GM18870 (cell line): ENCODE results near the gene RNF31.

ENCODE experiments used
- ATAC-seq: cut with Tn5 transposase; IDR thresholded peaks from one replicate; pipeline ENCODE4 v1.9.1; 2021; ENCODE audit warnings: moderate library complexity; ENCODE audit not compliant: unreplicated experiment

The RNF31 gene

DNA sequence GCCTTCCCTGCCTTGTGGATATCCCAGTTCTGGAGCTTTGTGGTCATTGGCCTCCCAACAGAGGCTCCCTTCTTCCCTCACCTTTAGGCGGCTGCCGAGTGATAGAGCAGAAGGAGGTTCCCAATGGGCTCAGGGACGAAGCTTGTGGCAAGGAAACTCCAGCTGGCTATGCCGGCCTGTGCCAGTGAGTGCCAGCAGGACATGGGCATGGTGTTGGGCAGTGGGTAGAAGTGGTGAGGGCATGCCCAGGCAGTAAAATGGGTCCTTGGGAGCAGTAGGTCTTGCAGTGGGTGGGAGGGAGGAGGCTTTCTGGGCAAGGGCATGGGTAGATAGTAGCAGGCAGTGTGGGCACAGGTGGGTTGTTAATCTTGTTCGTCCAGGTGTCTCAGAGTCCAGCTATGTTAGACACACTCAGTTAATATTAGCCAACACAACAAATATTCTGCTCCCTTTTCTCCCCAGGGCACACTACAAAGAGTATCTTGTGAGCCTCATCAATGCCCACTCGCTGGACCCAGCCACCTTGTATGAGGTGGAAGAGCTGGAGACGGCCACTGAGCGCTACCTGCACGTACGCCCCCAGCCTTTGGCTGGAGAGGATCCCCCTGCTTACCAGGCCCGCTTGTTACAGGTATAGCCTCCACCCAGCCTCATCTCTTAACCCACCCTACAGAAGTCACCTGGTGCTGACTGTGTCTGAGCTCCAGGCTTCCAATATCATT is 12.6 kb downstream of the RNF31 start:
- ATAC-seq = no peak

DNA sequence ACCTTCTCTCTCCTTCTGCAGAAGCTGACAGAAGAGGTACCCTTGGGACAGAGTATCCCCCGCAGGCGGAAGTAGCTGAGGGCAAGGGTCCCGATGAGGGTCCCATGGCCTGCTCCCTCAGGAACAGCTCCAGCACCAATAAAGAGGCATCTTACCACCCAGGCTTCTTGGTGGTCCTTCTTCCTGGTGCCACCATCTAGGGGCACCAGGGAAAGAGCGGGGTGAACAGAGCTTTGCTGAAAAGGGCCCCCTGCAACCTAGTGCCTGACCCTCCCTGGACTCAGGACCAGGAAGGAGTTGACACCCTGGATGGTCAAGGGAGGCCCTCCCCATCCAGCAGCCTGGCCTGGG is 13.2 kb downstream of the RNF31 start:
- no peak for ATAC-seq

DNA sequence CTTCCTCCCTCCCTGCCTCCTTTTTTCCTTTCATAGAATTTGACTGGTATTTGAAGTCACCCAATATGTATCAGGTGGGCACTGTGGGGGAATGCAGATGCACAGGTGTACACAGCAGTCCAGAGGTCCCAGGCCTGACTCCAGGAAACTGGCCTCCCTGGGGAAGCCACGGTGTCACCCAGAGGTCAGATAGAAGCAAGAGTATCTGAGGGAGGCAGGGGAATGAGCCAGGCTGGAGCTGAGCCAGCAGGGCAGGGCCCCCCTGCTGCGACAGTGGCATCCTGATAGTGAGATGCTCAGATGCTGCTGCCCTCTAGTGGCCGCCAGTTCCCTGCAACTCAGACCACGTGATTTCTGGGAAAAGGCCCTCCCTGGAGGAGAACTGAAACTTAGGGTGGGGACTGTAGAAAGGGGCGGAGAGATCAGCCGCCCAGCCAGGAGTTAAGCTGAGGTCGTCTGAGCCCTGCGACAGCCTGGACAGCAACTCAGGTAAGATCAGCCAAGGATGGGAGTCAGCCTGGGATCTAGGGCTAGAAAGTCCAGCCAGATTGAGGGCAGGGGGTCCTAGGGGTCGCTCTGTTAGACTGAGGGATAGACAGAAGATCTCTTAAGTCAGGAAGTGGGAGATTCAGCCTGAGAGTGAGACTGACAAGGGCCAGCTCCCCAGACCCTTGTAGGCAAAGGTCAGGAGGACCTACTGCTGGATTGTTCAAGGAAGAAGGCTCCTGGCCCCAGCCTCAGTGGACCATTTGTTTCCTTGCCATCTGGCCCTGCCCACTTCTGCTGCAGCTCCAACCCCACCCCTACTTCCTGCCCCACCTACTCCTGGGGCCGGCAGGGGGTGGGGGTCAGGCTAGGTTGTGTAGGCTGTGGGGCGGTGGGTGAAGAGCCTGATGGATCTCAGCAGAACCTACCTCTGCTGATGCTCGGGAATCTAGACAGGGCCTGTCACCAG is 13.8 kb downstream of the RNF31 start, which contains the start of gene IRF9:
Gene IRF9 (plus strand): TSS at position 416 of the 955 bp plus-strand sequence. CDS start 880 bp downstream, outside the sequence.
- peak; percentile 71 for ATAC-seq

DNA sequence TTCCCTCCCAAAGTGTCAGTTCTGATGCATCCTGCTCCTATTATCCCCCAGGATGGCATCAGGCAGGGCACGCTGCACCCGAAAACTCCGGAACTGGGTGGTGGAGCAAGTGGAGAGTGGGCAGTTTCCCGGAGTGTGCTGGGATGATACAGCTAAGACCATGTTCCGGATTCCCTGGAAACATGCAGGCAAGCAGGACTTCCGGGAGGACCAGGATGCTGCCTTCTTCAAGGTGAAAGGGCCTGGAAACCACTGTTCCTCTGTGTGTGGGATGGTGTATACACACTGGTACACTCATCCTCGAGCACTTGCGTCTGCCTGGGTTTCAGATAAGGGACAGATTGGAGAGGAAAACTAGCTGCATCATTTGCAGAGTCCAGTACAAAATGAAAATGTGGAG is 14.8 kb downstream of the RNF31 start:
- ATAC-seq = no peak

DNA sequence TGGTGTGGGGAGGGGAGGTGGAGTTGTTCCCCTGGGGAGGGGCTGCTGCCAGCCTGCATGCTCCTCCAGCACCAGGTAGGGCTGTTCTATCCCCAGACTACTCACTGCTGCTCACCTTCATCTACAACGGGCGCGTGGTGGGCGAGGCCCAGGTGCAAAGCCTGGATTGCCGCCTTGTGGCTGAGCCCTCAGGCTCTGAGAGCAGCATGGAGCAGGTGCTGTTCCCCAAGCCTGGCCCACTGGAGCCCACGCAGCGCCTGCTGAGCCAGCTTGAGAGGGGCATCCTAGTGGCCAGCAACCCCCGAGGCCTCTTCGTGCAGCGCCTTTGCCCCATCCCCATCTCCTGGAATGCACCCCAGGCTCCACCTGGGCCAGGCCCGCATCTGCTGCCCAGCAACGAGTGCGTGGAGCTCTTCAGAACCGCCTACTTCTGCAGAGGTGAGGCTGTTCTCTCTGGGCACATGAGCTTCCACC is 17.3 kb downstream of the RNF31 start:
- ATAC-seq = no peak

DNA sequence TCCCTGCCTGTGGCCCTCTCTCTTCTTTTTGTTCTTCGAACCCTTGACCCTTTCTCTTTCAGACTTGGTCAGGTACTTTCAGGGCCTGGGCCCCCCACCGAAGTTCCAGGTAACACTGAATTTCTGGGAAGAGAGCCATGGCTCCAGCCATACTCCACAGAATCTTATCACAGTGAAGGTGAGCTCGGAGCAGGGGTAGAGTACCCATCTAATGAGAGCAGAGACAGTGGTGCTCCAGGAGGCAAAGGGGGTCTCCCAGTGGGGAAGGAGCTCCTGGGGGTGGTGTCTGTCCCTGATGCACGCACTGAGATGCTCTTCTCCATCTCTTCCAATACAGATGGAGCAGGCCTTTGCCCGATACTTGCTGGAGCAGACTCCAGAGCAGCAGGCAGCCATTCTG is 18.5 kb downstream of the RNF31 start:
- no peak for ATAC-seq

DNA sequence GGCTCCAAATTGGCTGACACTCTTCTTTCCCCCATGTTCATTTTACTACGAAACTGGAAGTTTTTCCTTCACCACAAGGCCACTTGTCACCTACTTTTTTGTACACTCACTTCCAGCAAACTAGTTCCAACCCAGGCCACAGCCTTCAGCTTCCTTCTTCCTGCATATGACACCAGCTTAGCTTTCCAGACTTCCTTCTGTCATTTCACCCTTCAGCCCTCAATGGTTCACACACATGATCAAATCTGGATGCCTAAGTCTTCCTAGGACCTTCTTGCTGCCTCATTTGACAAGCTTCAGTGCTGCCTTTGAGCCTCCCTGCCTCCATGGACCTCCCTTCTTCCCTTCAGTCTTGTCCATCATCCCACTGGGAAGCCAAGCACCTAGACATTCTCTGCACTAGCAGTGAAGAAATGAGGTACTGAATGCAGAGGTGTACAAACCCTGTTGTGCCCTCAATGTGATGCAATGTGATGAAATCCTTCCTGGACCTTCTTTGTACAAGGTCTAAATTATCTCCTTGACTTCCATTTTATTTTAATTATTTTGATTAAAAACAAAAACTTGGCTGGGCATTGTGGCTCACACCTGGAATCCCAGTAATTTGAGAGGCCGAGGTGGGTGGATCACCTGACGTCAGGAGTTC is 20.3 kb downstream of the RNF31 start:
- no peak for ATAC-seq

DNA sequence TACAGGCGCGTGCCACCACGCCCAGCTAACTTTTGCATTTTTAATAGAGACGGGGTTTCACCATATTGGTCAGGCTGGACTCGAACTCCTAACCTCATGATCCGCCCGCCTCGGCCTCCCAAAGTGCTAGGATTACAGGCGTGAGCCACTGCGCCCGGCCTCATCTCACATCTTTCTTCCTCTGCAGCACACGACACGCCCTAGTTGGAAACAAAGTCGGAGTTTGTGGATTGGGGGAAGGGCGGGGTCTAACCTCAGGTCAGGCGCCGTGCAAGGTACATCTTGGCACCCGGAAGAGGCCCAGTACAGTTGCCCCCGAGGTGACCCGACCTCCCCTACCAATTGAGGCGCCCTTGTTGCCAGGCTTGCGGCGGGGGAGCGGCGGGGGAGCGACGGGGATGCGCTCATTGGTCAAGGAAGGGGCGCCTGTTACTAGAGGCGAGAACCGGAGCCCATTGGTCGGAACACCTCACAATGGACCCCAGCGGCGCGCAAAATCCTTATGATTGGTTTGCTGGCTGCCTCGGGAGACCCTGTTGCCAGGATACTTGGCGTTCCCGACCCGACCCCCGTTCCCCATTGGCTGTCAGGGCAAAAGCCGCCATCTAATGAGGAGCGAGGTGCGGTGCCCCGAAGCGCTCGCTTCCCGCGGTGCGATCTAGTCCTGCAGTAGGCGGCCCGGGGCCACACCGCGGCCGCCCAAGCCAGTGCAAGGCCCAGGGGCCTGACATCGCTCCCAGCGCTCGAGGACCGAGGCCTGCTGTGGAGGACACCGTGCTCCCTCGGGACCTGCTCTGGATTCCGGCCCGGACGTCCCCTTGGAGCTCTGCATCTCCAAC is 24.3 kb downstream of the RNF31 start, which contains the start of gene REC8:
Gene REC8 (plus strand): TSS at position 659 of the 839 bp plus-strand sequence. CDS start 473 bp downstream, outside the sequence.
- ATAC-seq = peak; percentile 59

DNA sequence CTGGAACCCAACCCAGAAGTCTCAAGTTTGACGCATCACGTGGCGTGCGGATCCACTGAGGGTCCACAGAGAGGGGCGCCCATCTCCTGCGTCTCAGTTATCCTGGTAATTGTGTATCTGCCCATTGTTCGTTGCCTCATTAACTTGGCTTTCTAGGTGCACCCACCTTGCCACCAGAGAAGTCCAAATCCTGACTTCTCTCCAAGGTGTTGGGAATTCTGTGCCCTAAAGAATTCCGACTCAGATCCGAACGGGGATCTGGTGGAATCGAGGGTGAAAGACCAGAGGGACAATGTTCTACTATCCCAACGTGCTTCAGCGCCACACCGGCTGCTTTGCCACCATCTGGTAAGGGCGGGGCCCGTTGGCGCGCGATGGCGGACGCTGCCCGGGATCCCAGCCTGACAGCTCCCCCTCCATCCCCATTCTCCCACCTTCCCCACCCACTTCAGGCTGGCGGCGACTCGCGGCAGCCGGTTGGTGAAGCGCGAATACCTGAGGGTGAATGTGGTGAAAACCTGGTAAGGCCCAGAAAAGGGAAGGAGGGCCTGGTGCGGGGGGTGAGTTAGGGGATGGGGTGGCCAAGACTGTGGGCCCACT is 25.1 kb downstream of the RNF31 start:
- ATAC-seq = no peak

DNA sequence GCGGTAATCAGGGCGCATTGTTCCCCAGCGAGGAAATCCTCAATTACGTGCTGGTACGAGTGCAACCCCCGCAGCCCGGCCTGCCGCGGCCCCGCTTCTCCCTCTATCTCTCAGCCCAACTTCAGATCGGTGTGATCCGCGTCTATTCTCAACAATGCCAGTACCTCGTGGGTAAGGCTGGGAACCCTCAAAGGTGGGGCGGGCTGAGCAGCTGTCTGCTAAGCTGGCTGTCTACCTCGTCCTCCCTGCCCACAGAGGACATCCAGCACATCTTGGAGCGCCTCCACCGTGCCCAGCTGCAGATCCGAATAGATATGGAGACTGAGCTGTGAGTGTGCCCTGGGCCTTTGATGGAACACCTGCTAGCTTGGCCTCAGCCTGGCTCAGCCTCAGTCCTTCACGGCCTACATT is 25.6 kb downstream of the RNF31 start:
- ATAC-seq = no peak

DNA sequence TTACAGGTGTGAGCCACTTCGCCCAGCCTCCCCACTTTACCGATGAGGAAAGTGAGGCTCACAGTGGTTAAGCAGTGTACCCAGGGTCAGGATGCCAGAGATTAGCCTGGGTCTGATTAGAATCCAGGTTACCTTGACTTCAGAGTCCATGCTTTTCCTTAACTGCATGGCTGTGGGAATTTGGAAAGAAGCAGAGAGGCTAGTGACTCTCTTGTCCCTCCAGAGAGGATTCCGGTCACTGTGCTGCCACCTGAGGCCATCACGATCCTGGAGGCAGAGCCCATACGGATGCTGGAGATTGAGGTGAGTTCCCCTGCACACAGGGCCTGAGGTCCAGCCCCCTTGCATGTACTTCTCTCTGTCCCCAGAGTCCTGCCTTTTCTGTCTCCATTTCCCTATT is 29.3 kb downstream of the RNF31 start:
- ATAC-seq = no peak

DNA sequence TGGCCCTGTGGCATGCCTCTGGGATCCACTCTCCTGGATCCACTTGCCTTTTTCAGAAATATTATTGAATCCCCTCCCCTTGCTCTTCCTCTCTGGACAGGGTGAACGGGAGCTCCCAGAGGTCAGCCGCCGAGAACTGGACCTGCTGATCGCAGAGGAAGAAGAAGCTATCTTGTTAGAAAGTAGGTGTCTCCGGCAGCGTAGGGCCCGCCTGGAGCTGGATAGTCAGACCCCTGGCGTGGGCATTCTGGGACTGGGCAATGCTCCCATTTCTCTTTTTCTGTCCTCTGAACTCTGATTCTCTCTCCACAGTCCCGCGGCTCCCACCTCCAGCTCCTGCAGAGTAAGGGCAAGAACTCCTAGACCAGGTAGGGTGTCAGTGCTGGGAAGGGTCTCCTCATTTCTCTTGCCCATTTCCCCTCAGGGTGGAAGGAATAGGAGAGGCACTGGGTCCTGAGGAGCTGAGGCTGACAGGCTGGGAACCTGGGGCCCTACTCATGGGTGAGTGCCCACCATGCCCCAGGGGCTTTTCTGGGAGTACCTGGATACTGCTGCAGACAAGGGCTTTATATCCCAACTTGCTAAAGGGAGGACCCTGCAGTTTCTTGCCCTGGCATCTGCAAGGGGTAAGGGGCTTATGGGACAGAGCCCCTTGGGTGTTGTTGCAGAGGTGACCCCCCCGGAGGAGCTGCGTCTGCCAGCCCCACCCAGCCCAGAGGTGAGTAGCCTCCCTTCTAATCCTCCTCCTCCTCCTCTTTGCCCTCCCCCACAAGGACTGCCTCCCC is 29.9 kb downstream of the RNF31 start:
- no peak for ATAC-seq

DNA sequence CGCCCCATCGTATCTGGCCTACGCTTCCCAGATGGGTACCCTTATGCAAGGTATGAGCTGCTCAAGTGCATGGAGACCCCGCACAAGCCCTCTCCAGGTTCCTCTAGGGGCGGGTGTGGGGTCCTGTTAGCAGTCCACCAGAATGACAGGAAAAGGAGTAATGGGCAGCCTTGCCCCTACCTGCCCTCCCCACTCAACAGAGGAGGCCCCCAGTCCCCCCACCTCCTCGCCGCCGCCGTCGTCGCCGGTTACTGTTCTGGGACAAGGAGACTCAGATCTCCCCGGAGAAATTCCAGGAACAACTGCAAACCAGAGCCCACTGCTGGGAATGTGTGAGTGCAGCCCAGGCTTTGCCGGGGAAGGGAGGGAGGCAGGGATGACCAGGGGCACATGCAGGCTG is 30.6 kb downstream of the RNF31 start:
- ATAC-seq = no peak

DNA sequence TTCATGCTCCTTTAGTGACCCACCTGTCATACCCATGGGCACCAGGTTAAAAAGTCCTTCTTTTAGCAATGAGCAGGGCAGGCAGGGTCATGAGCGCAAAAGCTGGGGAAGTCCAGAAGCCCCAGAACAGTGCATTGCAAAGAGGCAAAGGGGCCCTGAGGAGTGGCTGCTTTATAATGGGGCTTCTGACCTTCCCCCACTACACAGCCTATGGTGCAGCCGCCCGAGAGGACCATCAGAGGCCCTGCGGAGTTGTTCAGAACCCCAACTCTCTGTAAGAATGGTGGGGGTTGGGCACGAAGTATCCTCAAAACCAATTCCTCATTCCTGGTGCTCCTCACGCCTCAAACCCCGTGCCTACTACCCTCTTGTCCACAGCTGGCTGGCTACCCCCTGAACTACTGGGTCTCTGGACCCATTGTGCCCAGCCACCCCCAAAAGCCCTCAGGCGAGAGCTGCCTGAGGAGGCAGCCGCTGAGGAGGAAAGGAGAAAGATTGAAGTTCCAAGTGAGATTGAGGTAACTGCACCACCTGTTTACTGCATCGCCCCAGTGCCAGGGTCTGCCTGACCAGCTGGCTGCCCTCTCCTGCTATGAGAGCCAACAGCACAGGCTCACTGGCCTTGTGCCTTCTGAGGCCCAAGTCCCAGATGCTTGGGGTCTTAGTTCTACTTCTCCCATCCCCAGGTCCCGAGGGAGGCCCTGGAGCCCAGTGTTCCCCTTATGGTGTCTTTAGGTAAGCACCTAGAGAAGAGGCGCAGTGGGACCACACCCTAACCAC is 31.3 kb downstream of the RNF31 start:
- ATAC-seq = no peak

DNA sequence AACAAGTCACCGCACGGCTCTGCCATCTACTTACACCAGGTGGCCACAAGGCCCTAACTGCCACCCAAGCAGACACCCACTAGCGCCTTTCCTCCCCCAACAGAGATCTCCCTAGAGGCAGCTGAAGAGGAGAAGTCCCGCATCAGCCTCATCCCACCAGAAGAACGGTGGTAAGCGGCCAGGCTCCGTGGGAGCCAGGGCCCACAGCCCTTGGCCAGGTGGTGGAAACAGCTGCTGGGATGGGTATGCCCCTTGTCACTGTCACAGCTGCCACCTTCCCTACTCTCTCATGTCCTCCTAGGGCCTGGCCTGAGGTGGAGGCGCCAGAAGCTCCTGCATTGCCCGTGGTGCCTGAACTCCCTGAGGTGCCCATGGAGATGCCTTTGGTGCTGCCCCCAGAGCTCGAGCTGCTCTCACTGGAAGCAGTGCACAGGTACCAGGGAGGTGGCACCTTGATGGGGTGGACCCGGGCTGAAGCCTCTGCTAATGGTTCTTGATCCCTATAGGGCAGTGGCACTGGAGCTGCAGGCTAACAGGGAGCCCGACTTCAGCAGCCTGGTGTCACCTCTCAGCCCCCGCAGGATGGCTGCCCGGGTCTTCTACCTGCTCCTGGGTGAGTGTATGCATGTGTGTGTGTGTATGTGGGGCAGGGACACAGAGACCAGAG is 32.1 kb downstream of the RNF31 start:
- ATAC-seq = no peak

DNA sequence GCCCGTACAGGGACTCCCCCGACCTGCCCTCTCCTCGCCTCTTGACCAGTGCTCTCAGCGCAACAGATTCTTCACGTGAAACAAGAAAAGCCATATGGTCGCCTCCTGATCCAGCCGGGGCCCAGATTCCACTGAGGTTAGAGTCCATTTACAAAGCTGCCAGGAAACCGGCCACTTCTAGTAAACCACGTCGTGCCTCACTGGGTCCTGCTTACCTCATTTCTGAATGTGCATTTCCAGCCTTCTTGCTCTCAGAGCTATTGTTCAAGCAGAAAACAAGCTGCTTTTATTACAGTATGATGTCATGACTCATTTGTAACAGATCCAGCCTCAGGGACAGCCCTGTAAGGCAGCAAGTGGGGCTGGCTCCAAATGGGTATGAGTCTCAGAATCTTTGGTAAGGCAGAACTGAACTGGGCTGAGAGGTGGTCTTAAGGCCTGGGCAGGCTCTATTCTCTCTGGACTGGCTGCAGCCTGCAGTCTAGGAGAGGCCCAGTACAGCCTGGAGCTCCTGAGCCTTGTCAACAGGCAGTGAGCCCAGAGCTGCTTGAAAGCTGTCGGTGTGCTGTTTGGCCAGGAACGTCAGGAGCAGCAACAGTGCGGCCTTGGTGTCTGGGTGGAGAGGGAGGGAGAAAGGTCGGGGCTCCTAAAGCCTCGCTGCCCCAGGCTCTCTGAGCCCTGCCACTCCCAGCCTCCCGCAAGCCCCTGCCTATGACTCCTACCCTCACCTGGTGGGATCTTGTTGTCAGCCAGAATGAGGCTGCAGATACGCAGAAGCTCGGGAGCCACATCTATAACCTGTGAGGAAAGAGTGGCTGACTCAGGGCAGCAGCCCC is 32.9 kb downstream of the RNF31 start:
- no peak for ATAC-seq
